ENCODE results near the gene TMEM101. TPM values are rescaled to one million over a fixed set of nuclear protein-coding genes. Genes with fewer than 3 reads are reported as not detected.
A peak's percentile ranks its signal among the peaks of the same experiment; 100 is the strongest.

The TMEM101 gene
- total and polyA plus RNA-seq, 10 donors, result 15.9 to 30.6 (median 21.1) TPM

- Histone ChIP-seq H3K27ac (no peak overlapping the region), H3K4me3 (no peak overlapping the region), H3K9me3 (no peaks in the 10 kb centered on the region), H3K4me1 (peaks cover 24 to 58% (median 43%) of the 10 kb centered on the region in 6 donors), H3K36me3 (peaks cover 0 to 43% (median 6%) of the 10 kb centered on the region in 6 donors), H3K27me3 (replicated peaks in 1 of 7) (peaks cover 0 to 22% (median 3%) of the 10 kb centered on the region in 7 donors)
- intact Hi-C loops (cut with DNase I; ENCODE audit: low total_unique reads), result no loop called here
- WGBS, 5 donors, result 64 to 73% (median 67%) methylated on average over 4 of the region's 4 CpGs
- TF ChIP-seq POLR2A (IDR thresholded peaks at IDR 0.05), result no peak
- no peak for TF ChIP-seq POLR2AphosphoS5 (IDR thresholded peaks at IDR 0.05)
- no peak for TF ChIP-seq CTCF (IDR thresholded peaks at IDR 0.05 in 8 of 11, conservative IDR thresholded peaks at IDR 0.05 in 3 of 11)
- no peak for DNase-seq
Measured at GRCh38 chr17:44010966-44011647, 3.7 kb downstream of the TMEM101 start.

GRCh38 chr17:44008205-44008909 lies 6.4 kb downstream of the TMEM101 start:
- Histone ChIP-seq H3K27me3 (replicated peaks in 1 of 7) (peaks cover 8 to 49% (median 28%) of the 10 kb centered on the region in 7 donors), H3K36me3 (peaks cover 0 to 40% (median 6%) of the 10 kb centered on the region in 6 donors), H3K27ac (peak overlapping the region in 1 of 8 donors; percentile 74), H3K9me3 (no peaks in the 10 kb centered on the region), H3K4me3 (peak overlapping the region in 1 of 8 donors; percentile 76), H3K4me1 (peaks cover 29 to 58% (median 43%) of the 10 kb centered on the region in 6 donors)
- no peak for TF ChIP-seq POLR2A (IDR thresholded peaks at IDR 0.05)
- no peak for TF ChIP-seq POLR2AphosphoS5 (IDR thresholded peaks at IDR 0.05)
- TF ChIP-seq CTCF (IDR thresholded peaks at IDR 0.05 in 8 of 11, conservative IDR thresholded peaks at IDR 0.05 in 3 of 11), result no peak
- no peak for DNase-seq
- 64 to 74% (median 70%) methylated on average over 4 to 6 of the region's 6 CpGs for WGBS, 5 donors
- intact Hi-C loops (cut with DNase I; ENCODE audit: low total_unique reads), result no loop called here

- Histone ChIP-seq H3K36me3 (peaks cover 0 to 32% (median 6%) of the 10 kb centered on the region in 6 donors), H3K27ac (peak overlapping the region in 6 of 8 donors; percentile 34 to 80 (median 70)), H3K9me3 (no peaks in the 10 kb centered on the region), H3K4me1 (peaks cover 29 to 50% (median 41%) of the 10 kb centered on the region in 6 donors), H3K4me3 (peak overlapping the region; percentile 53 to 78 (median 63)), H3K27me3 (replicated peaks in 1 of 7) (peaks cover 8 to 55% (median 28%) of the 10 kb centered on the region in 7 donors)
- DNase-seq, result peak; percentile 89
- TF ChIP-seq POLR2A (IDR thresholded peaks at IDR 0.05) (no peak), POLR2AphosphoS5 (IDR thresholded peaks at IDR 0.05) (peak in 1 of 3 donors; percentile 27)
- 6 to 15% (median 7%) methylated on average over 19 to 37 of the region's 37 CpGs for WGBS, 5 donors
- intact Hi-C loops (cut with DNase I; ENCODE audit: low total_unique reads), result no loop called here
Measured at GRCh38 chr17:44007346-44008204, 7.2 kb downstream of the TMEM101 start.

- peak; percentile 99 for DNase-seq
- H3K4me3 ChIP-seq, result peak overlapping the region; percentile 53 to 78 (median 63)
- intact Hi-C loops (cut with DNase I; ENCODE audit: low total_unique reads), result no loop called here
- peak overlapping the region in 7 of 8 donors; percentile 22 to 80 (median 65) for H3K27ac ChIP-seq
- H3K36me3 ChIP-seq, result peaks cover 0 to 24% (median 5%) of the 10 kb centered on the region in 6 donors
- 0 to 2% (median 1%) methylated on average over 30 to 40 of the region's 40 CpGs for WGBS, 5 donors
- H3K9me3 ChIP-seq, result no peaks in the 10 kb centered on the region
- TF ChIP-seq POLR2A (IDR thresholded peaks at IDR 0.05) (no peak), CTCF (IDR thresholded peaks at IDR 0.05 in 8 of 11, conservative IDR thresholded peaks at IDR 0.05 in 3 of 11) (peak in 8 of 11 experiments; percentile 19 to 54 (median 43)), POLR2AphosphoS5 (IDR thresholded peaks at IDR 0.05) (peak; percentile 39 to 74 (median 53))
- peaks cover 8 to 59% (median 28%) of the 10 kb centered on the region in 7 donors for H3K27me3 ChIP-seq (replicated peaks in 1 of 7)
- peaks cover 29 to 48% (median 41%) of the 10 kb centered on the region in 6 donors for H3K4me1 ChIP-seq
Measured at GRCh38 chr17:44006598-44007345, 8.0 kb downstream of the TMEM101 start.

All from spleen (tissue), 11 donors.